HG03025 (cell line): Measurements from ENCODE around the gene FGF14.

Source experiments
- ATAC-seq: cut with Tn5 transposase; IDR thresholded peaks from one replicate; pipeline ENCODE4 v1.9.1; 2021; ENCODE audit warnings: mild to moderate bottlenecking, moderate library complexity; ENCODE audit not compliant: unreplicated experiment, low FRiP score

Gene FGF14

GRCh38 chr13:101703838-101704237, 698.0 kb downstream of the FGF14 start:
- ATAC-seq = no peak

DNA sequence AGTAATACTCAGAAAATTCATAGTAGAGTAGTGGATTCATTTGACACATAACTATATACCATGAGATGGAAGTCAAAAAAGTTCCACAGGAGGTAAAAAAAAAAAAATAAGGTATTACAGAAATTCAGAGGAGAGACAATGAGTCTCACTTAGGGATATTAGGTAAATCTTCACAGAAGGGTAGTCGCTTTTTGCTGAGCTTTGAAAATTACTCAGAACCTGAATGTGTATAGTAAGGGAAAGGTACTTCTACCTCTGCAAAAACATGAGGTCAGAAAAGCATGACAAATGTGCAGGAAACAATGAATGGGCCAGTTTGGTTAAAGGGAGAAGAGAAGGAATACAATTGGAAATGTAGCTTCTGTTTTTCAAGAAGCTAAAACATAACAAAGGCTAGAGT, 698.8 kb downstream of the FGF14 start:
- no peak for ATAC-seq

DNA sequence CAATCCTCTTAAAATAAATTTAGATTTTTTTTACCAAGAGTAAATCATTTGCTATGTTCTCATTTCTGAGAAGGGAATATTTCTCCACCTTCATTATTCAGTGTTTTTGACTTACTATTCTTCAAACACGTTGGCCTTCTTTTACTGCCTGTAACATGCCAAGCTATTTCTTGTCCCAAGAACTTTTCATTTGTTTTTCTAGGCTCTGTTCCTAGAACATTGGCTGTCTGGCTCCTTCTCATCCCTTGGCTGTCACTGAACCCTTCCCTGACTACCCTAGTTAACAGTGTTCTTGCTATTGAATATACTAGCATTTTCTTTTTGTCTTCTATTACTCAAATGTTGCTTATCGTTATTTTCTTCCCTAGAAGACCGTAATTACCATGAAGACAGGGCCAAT, 701.2 kb downstream of the FGF14 start:
- no peak for ATAC-seq

DNA sequence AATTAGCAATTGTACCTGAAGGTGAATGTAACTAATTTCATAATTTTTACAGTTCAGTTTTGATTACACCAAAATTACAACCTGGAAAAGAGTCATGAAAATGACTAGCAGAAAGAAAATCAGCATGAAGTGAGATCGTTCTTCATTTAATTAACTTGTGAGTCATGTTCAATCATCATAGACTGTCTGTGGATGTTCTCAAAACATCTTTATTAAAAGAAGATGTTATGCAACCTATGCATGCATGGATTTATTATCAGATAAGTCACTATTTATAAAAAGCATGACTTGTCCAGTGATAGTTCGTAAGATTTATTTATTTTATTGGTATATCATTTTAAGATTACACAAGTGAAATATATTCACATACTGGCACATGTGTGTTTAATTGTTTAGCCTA, 703.4 kb downstream of the FGF14 start:
- ATAC-seq = no peak

DNA sequence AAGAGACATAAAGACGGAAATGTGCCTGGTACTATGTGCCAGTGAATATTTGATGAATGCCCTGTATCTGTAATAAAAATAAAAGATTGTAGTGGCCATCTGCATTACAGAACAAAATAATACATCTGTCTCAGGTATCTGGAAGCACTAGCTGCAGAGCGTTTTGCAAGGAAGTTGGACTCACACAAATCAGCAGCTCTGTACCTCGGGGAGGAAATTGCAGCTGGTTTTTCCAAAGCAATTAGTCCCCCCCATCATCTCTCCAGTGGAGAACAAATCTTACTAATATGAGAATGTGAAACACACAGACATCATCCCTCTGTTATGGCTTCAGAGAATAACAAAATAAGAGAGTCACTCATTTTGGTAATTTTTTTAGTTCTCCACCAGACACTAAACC, 704.1 kb downstream of the FGF14 start:
- no peak for ATAC-seq

DNA sequence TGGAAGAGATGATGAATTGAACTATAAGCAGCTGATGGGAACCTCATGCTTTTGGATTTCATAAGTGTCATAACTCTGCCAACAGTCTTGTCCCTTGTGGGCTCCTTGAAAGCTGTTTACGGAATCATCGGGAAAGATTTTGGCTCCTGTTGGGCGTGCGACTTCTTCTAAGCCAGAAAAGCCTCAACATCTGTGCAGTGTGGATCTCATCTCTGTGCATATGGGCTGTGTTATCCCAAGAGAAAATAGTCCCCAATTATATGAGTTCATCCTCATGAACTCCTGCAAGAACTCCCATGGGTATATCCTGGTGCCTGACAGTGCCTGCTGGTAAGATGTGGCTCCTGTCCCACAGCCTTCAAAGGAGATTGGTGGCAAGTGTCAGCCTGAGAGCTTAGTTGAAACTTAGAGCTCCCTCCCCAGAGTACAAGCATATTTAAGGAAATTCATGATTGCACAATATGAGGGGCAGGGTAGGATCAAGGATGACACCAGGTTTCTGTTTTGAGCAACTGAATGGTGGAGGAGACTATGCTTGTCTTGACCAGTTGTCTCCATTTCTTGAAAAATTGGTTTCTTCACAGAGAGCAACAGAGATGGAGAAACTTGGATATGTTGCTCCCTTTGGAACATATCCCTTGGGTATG, 705.9 kb downstream of the FGF14 start:
- ATAC-seq = no peak

GRCh38 chr13:101691341-101691860, 710.4 kb downstream of the FGF14 start:
- ATAC-seq = no peak

DNA sequence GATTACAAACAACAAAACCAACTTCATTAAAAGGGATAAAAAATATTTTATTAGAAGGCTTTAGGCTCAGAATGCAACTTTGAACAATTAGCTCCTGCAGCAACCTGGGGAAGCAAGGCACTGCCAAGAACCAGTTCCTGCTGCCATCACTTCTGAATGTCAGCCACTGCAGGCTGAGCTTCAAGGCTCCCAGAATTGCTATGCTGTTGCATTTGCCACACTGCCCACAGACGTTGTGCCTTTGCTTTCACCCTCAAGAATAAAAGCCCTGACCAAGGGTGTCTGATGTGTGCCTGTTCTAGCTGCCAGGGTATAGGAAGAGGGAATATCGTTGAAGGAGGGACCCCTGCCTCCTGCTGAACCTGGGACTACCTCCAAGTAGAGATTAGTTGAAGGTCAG, 711.0 kb downstream of the FGF14 start:
- ATAC-seq = no peak

DNA sequence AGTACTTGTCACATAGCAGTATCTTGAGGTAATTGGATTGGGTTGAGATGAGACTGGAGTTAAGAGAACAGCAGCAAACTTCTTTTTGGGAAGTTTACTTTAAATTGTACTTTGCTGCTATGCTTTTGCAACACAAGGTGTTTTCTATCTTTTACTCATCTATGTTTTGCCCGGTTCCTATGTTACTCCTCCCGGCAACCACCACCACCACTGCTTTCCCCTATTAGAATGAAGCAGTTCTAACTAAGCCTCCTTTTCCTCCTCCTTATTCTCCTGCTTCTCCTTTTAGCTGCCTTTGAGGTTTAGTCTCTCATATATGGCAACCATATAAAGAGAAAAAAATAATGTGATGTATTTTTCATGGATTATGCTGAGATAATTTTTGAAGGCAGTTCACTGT, 715.8 kb downstream of the FGF14 start:
- ATAC-seq = no peak

- no peak for ATAC-seq
Measured at GRCh38 chr13:101681834-101682233, 720.0 kb downstream of the FGF14 start.

DNA sequence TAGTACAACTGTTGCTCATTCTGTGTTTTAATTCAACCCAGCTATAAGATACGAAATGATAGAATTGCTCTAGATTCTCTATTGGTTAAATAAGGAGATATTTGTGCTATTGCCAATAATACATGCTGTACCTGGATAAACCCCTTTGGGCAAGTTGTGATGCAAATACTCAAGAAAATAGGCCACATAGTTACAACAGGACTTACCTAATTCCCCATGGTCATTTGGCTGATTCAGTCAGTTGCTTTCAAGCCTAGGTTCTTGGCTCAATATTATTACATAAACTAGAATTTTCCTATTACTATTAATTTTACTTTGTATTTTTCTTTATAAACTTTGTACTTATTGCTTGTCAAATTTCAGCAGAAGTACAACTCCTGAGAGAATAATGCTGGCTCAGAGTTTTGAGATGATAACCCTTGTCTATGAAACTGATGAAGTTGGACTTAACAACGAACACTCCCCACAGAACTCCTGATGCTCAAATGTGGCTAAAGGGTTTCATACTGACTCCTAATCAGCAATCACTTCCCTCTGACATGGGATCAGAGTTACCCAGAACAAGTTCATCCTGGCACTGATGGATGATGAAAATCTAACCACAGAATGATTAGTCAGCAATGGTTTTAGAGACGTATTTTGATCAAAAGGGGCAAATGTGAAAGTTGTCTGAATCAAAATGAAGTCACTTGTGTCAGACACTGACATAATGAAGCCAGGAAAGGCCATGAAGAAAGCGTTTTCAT, 728.3 kb downstream of the FGF14 start:
- no peak for ATAC-seq

- no peak for ATAC-seq
Measured at GRCh38 chr13:101661839-101662238, 740.0 kb downstream of the FGF14 start.
